Measurements from ENCODE around the gene VPS37B.

GRCh38 chr12:122847516-122847836, 48.4 kb downstream of the VPS37B start:
- TF ChIP-seq CTCF (conservative IDR thresholded peaks at IDR 0.05 in 1 of 2, IDR thresholded peaks at IDR 0.05 in 1 of 2; ENCODE audit: low read depth in 1 of 2, low read length in 2 of 2) (no peak), EZH2 (IDR thresholded peaks at IDR 0.05; ENCODE audit: low read length, missing control alignments) (no peak)
